ENCODE measurements around the gene CCL27. TPM values are rescaled to one million over a fixed set of nuclear protein-coding genes. Genes with fewer than 3 reads are reported as not detected.

Gene CCL27
- total RNA-seq, 2 experiments from 2014 or later, result not detected

- Mint-ChIP-seq H3K27me3 (ENCODE audit: low read depth) (no peaks in the 10 kb centered on the region), H3K9me3 (ENCODE audit: insufficient read depth) (no peaks in the 10 kb centered on the region), H3K4me1 (ENCODE audit: low read depth) (no peaks in the 10 kb centered on the region), H3K4me3 (no peak overlapping the region), H3K27ac (no peak overlapping the region), H3K36me3 (ENCODE audit: low read depth) (no peaks in the 10 kb centered on the region)
- peak; percentile 85 for ATAC-seq
- ChIA-PET POLR2A (no interaction called here), CTCF (interaction anchor here (0.9 to 5.1 kb wide), 4 partner anchors 27 to 224 kb away, joined by 3 to 47 read pairs (median 4); partner anchors contain the start of gene GALT)
- peak; percentile 71 for DNase-seq
Observed at GRCh38 chr9:34675048-34675714, 12.7 kb upstream of the CCL27 start.

- Mint-ChIP-seq H3K4me3 (no peak overlapping the region), H3K9me3 (ENCODE audit: insufficient read depth) (peaks cover under 1% of the 10 kb centered on the region), H3K4me1 (ENCODE audit: low read depth) (no peaks in the 10 kb centered on the region), H3K36me3 (ENCODE audit: low read depth) (peaks cover 4% of the 10 kb centered on the region), H3K27me3 (ENCODE audit: low read depth) (no peaks in the 10 kb centered on the region), H3K27ac (no peak overlapping the region)
- ATAC-seq (no peak), DNase-seq (no peak)
- CTCF ChIA-PET, result interaction anchor here (1.1 to 5.1 kb wide), 2 partner anchors 28 to 225 kb away, joined by 3 to 47 read pairs; no protein-coding TSS in a partner anchor
- POLR2A ChIA-PET, result no interaction called here
Observed at GRCh38 chr9:34674440-34674839, 12.0 kb upstream of the CCL27 start.

GRCh38 chr9:34671307-34671706, 8.8 kb upstream of the CCL27 start:
- peaks cover 14% of the 10 kb centered on the region for H3K36me3 Mint-ChIP-seq (ENCODE audit: low read depth)
- H3K4me3 Mint-ChIP-seq, result no peak overlapping the region
- POLR2A ChIA-PET, result no interaction called here
- H3K27me3 Mint-ChIP-seq (ENCODE audit: low read depth), result peaks cover 2% of the 10 kb centered on the region
- ATAC-seq (no peak), DNase-seq (no peak)
- H3K27ac Mint-ChIP-seq, result no peak overlapping the region
- CTCF ChIA-PET, result no interaction called here
- H3K9me3 Mint-ChIP-seq (ENCODE audit: insufficient read depth), result peaks cover 5% of the 10 kb centered on the region
- H3K4me1 Mint-ChIP-seq (ENCODE audit: low read depth), result peaks cover 5% of the 10 kb centered on the region

- Mint-ChIP-seq H3K9me3 (ENCODE audit: insufficient read depth) (peaks cover 5% of the 10 kb centered on the region), H3K27me3 (ENCODE audit: low read depth) (peaks cover 2% of the 10 kb centered on the region), H3K27ac (no peak overlapping the region), H3K36me3 (ENCODE audit: low read depth) (peaks cover 14% of the 10 kb centered on the region), H3K4me3 (no peak overlapping the region), H3K4me1 (ENCODE audit: low read depth) (peaks cover 8% of the 10 kb centered on the region)
- no peak for ATAC-seq
- ChIA-PET CTCF (interaction anchor here (1.7 kb wide), 1 partner anchor 32 kb away, joined by 10 read pairs; no protein-coding TSS in a partner anchor), POLR2A (no interaction called here)
- no peak for DNase-seq
Observed at GRCh38 chr9:34669809-34670562, 7.5 kb upstream of the CCL27 start.

GRCh38 chr9:34665381-34666250, 3.2 kb upstream of the CCL27 start:
- peak overlapping the region; percentile 93 for H3K27ac Mint-ChIP-seq
- H3K36me3 Mint-ChIP-seq (ENCODE audit: low read depth), result peaks cover 18% of the 10 kb centered on the region
- CTCF ChIA-PET, result interaction anchor here (1.0 to 6.3 kb wide), 11 partner anchors 7 to 53 kb away, joined by 3 to 86 read pairs (median 6); partner anchors contain the start of genes GALT, IL11RA, RPP25L and SIGMAR1
- peaks cover 2% of the 10 kb centered on the region for H3K27me3 Mint-ChIP-seq (ENCODE audit: low read depth)
- POLR2A ChIA-PET, result interaction anchor here (1.0 to 1.8 kb wide), 4 partner anchors 9 to 208 kb away, joined by 3 to 10 read pairs (median 5); partner anchors contain the start of genes GALT and SIGMAR1
- DNase-seq, result peak; percentile 91
- peaks cover 43% of the 10 kb centered on the region for H3K4me1 Mint-ChIP-seq (ENCODE audit: low read depth)
- ATAC-seq, result peak; percentile 76
- H3K9me3 Mint-ChIP-seq (ENCODE audit: insufficient read depth), result peaks cover 5% of the 10 kb centered on the region
- H3K4me3 Mint-ChIP-seq, result peak overlapping the region; percentile 84

- Mint-ChIP-seq H3K27ac (peak overlapping the region; percentile 93), H3K4me3 (peak overlapping the region; percentile 84), H3K9me3 (ENCODE audit: insufficient read depth) (peaks cover 5% of the 10 kb centered on the region), H3K4me1 (ENCODE audit: low read depth) (peaks cover 43% of the 10 kb centered on the region), H3K27me3 (ENCODE audit: low read depth) (peaks cover 2% of the 10 kb centered on the region), H3K36me3 (ENCODE audit: low read depth) (peaks cover 23% of the 10 kb centered on the region)
- CTCF ChIA-PET, result interaction anchor here (0.7 to 6.3 kb wide), 15 partner anchors 8 to 415 kb away, joined by 3 to 86 read pairs (median 4); partner anchors contain the start of genes FANCG, GALT, IL11RA and RPP25L
- ATAC-seq (no peak), DNase-seq (no peak)
- POLR2A ChIA-PET, result interaction anchor here (0.7 to 1.8 kb wide), 5 partner anchors 9 to 208 kb away, joined by 3 to 10 read pairs (median 5); partner anchors contain the start of genes GALT and SIGMAR1
Observed at GRCh38 chr9:34665067-34665380, 2.6 kb upstream of the CCL27 start.

GRCh38 chr9:34664281-34665066, 2.0 kb upstream of the CCL27 start:
- Mint-ChIP-seq H3K36me3 (ENCODE audit: low read depth) (peaks cover 21% of the 10 kb centered on the region), H3K27ac (peak overlapping the region; percentile 86), H3K27me3 (ENCODE audit: low read depth) (peaks cover 2% of the 10 kb centered on the region), H3K9me3 (ENCODE audit: insufficient read depth) (peaks cover 5% of the 10 kb centered on the region), H3K4me3 (peak overlapping the region; percentile 84), H3K4me1 (ENCODE audit: low read depth) (peaks cover 43% of the 10 kb centered on the region)
- ChIA-PET POLR2A (interaction anchor here (0.7 to 1.8 kb wide), 6 partner anchors 8 to 207 kb away, joined by 3 to 10 read pairs (median 4); partner anchors contain the start of genes GALT and SIGMAR1), CTCF (interaction anchor here (0.7 to 6.3 kb wide), 18 partner anchors 8 to 415 kb away, joined by 3 to 86 read pairs (median 4); partner anchors contain the start of genes FANCG, GALT, IL11RA and RPP25L)
- ATAC-seq, result peak; percentile 58
- peak; percentile 88 for DNase-seq

GRCh38 chr9:34663303-34663605, 797 bp upstream of the CCL27 start:
- peak overlapping the region; percentile 86 for H3K27ac Mint-ChIP-seq
- peak; percentile 11 for ATAC-seq
- ChIA-PET CTCF (interaction anchor here (1.1 to 6.3 kb wide), 6 partner anchors 14 to 49 kb away, joined by 3 to 86 read pairs (median 14); partner anchors contain the start of genes GALT, IL11RA and SIGMAR1), POLR2A (interaction anchor here (0.9 to 1.7 kb wide), 4 partner anchors 11 to 409 kb away, joined by 3 to 5 read pairs (median 4); partner anchors contain the start of gene VCP)
- no peaks in the 10 kb centered on the region for H3K27me3 Mint-ChIP-seq (ENCODE audit: low read depth)
- peak overlapping the region; percentile 15 for H3K4me3 Mint-ChIP-seq
- H3K36me3 Mint-ChIP-seq (ENCODE audit: low read depth), result peaks cover 13% of the 10 kb centered on the region
- peaks cover 43% of the 10 kb centered on the region for H3K4me1 Mint-ChIP-seq (ENCODE audit: low read depth)
- DNase-seq, result no peak
- H3K9me3 Mint-ChIP-seq (ENCODE audit: insufficient read depth), result no peaks in the 10 kb centered on the region

GRCh38 chr9:34659592-34660253, 2.7 kb downstream of the CCL27 start:
- POLR2A ChIA-PET, result interaction anchor here (0.9 to 1.8 kb wide), 3 partner anchors 12 to 22 kb away, joined by 3 to 6 read pairs (median 4); partner anchors contain the start of genes GALT and SIGMAR1
- H3K4me1 Mint-ChIP-seq (ENCODE audit: low read depth), result peaks cover 33% of the 10 kb centered on the region
- no peak for ATAC-seq
- H3K36me3 Mint-ChIP-seq (ENCODE audit: low read depth), result peaks cover 11% of the 10 kb centered on the region
- no peak overlapping the region for H3K4me3 Mint-ChIP-seq
- DNase-seq, result no peak
- CTCF ChIA-PET, result interaction anchor here (1.0 to 6.3 kb wide), 2 partner anchors 11 to 22 kb away, joined by 3 to 86 read pairs; partner anchors contain the start of genes GALT, IL11RA and SIGMAR1
- no peaks in the 10 kb centered on the region for H3K27me3 Mint-ChIP-seq (ENCODE audit: low read depth)
- H3K9me3 Mint-ChIP-seq (ENCODE audit: insufficient read depth), result no peaks in the 10 kb centered on the region
- H3K27ac Mint-ChIP-seq, result no peak overlapping the region

GRCh38 chr9:34658461-34658860, 4.0 kb downstream of the CCL27 start:
- ChIA-PET CTCF (interaction anchor here (3.9 kb wide), 1 partner anchor 12 kb away, joined by 22 read pairs; the partner anchor contains the start of gene GALT), POLR2A (no interaction called here)
- H3K9me3 Mint-ChIP-seq (ENCODE audit: insufficient read depth), result no peaks in the 10 kb centered on the region
- peaks cover 20% of the 10 kb centered on the region for H3K4me1 Mint-ChIP-seq (ENCODE audit: low read depth)
- H3K27ac Mint-ChIP-seq, result no peak overlapping the region
- peaks cover 11% of the 10 kb centered on the region for H3K36me3 Mint-ChIP-seq (ENCODE audit: low read depth)
- H3K4me3 Mint-ChIP-seq, result no peak overlapping the region
- ATAC-seq (no peak), DNase-seq (no peak)
- H3K27me3 Mint-ChIP-seq (ENCODE audit: low read depth), result no peaks in the 10 kb centered on the region

All from activated CD8-positive, alpha-beta T cell treated with anti-CD3 and anti-CD28 coated beads, Interleukin-2, amount 10 ng/mL, durations not matched to agents 7 days and 5 days (primary cell).